ENCODE results near the gene TMPRSS3. TPM values are rescaled to one million over a fixed set of nuclear protein-coding genes. Genes with fewer than 3 reads are reported as not detected.

Gene TMPRSS3
- total and polyA plus RNA-seq, 7 experiments from 2014 or later: 0.11 to 7.6 (median 1.5) TPM

GRCh38 chr21:42343556-42343955 lies 52.3 kb downstream of the TMPRSS3 start:
- CTCF ChIA-PET: no interaction called here

GRCh38 chr21:42343101-42343500 lies 52.8 kb downstream of the TMPRSS3 start:
- no peaks in the 10 kb centered on the region for H3K9me3 Mint-ChIP-seq
- no peak overlapping the region for H3K4me3 ChIP-seq (ENCODE audit: low read length)
- no peak overlapping the region for H3K27ac ChIP-seq (ENCODE audit: low read depth, low read length)
- POLR2A ChIA-PET: no interaction called here
- no peaks in the 10 kb centered on the region for H3K27me3 Mint-ChIP-seq
- peaks cover 0 to 4% (median 1%) of the 10 kb centered on the region in 7 donors for H3K4me1 Mint-ChIP-seq
- H3K27me3 ChIP-seq (ENCODE audit: control insufficient read depth in 2 of 2, insufficient read depth in 2 of 2, low read length in 2 of 2): no peaks in the 10 kb centered on the region
- CTCF ChIA-PET: no interaction called here
- intact Hi-C loops (cut with micrococcal nuclease): loop anchor here in 1 of 2 donors (10.0 kb wide), 1 partner anchor 92 kb away; no protein-coding TSS in a partner anchor
- H3K36me3 Mint-ChIP-seq: no peaks in the 10 kb centered on the region
- DNase-seq (peak in 1 of 9 donors; percentile 11), ATAC-seq (no peak)
- H3K4me1 ChIP-seq (ENCODE audit: control insufficient read depth in 2 of 2, insufficient read depth in 2 of 2, low read length in 2 of 2): peaks cover 2 to 3% of the 10 kb centered on the region in 2 donors
- H3K36me3 ChIP-seq (ENCODE audit: control insufficient read depth in 2 of 3, insufficient read depth in 3 of 3, low read length in 3 of 3): no peaks in the 10 kb centered on the region
- no peaks in the 10 kb centered on the region for H3K9me3 ChIP-seq (ENCODE audit: control insufficient read depth in 2 of 3, low read length in 3 of 3)
- H3K4me3 Mint-ChIP-seq: no peak overlapping the region
- no peak overlapping the region for H3K27ac Mint-ChIP-seq

More at GRCh38 chr21:42343556-42343955, 52.3 kb downstream of the TMPRSS3 start:
- POLR2A ChIA-PET: no interaction called here
- intact Hi-C loops (cut with micrococcal nuclease): loop anchor here in 1 of 2 donors (10.0 kb wide), 1 partner anchor 91 kb away; no protein-coding TSS in a partner anchor
- no peak overlapping the region for H3K4me3 Mint-ChIP-seq
- no peak overlapping the region for H3K4me3 ChIP-seq (ENCODE audit: low read length)
- H3K27ac ChIP-seq (ENCODE audit: low read depth, low read length): no peak overlapping the region
- H3K9me3 Mint-ChIP-seq: no peaks in the 10 kb centered on the region
- no peaks in the 10 kb centered on the region for H3K27me3 Mint-ChIP-seq
- H3K36me3 Mint-ChIP-seq: no peaks in the 10 kb centered on the region
- no peak overlapping the region for H3K27ac Mint-ChIP-seq
- no peaks in the 10 kb centered on the region for H3K36me3 ChIP-seq (ENCODE audit: control insufficient read depth in 2 of 3, insufficient read depth in 3 of 3, low read length in 3 of 3)
- no peaks in the 10 kb centered on the region for H3K9me3 ChIP-seq (ENCODE audit: control insufficient read depth in 2 of 3, low read length in 3 of 3)
- ATAC-seq: no peak
- no peaks in the 10 kb centered on the region for H3K4me1 ChIP-seq (ENCODE audit: control insufficient read depth in 2 of 2, insufficient read depth in 2 of 2, low read length in 2 of 2)
- H3K27me3 ChIP-seq (ENCODE audit: control insufficient read depth in 2 of 2, insufficient read depth in 2 of 2, low read length in 2 of 2): no peaks in the 10 kb centered on the region
- H3K4me1 Mint-ChIP-seq: no peaks in the 10 kb centered on the region
- DNase-seq: no peak

- no peak overlapping the region for H3K27ac ChIP-seq (ENCODE audit: low read depth, low read length)
- H3K4me1 ChIP-seq (ENCODE audit: control insufficient read depth in 2 of 2, insufficient read depth in 2 of 2, low read length in 2 of 2): peaks cover 4 to 7% of the 10 kb centered on the region in 2 donors
- H3K36me3 Mint-ChIP-seq: peaks cover 0 to 3% (median 0%) of the 10 kb centered on the region in 5 donors
- H3K36me3 ChIP-seq (ENCODE audit: control insufficient read depth in 2 of 3, insufficient read depth in 3 of 3, low read length in 3 of 3): no peaks in the 10 kb centered on the region
- no peaks in the 10 kb centered on the region for H3K9me3 ChIP-seq (ENCODE audit: control insufficient read depth in 2 of 3, low read length in 3 of 3)
- ATAC-seq (no peak), DNase-seq (peak in 1 of 9 donors; percentile 7)
- H3K9me3 Mint-ChIP-seq: no peaks in the 10 kb centered on the region
- intact Hi-C loops (cut with micrococcal nuclease): loop anchor here in 1 of 2 donors (10.0 kb wide), 1 partner anchor 93 kb away; no protein-coding TSS in a partner anchor
- peaks cover 0 to 9% (median 0%) of the 10 kb centered on the region in 5 donors for H3K27me3 Mint-ChIP-seq
- H3K4me3 ChIP-seq (ENCODE audit: low read length): no peak overlapping the region
- POLR2A ChIA-PET: no interaction called here
- no peak overlapping the region for H3K27ac Mint-ChIP-seq
- H3K4me3 Mint-ChIP-seq: no peak overlapping the region
- no peaks in the 10 kb centered on the region for H3K27me3 ChIP-seq (ENCODE audit: control insufficient read depth in 2 of 2, insufficient read depth in 2 of 2, low read length in 2 of 2)
- peaks cover 5 to 12% (median 8%) of the 10 kb centered on the region in 7 donors for H3K4me1 Mint-ChIP-seq
- CTCF ChIA-PET: interaction anchor here (0.6 kb wide), 1 partner anchor 112 kb away, joined by 3 read pairs; no protein-coding TSS in a partner anchor
Observed at GRCh38 chr21:42341776-42342542, 53.9 kb downstream of the TMPRSS3 start.

- H3K27ac Mint-ChIP-seq: peak overlapping the region in 2 of 9 donors; percentile 20 to 43
- no peaks in the 10 kb centered on the region for H3K9me3 Mint-ChIP-seq
- ChIA-PET POLR2A (interaction anchor here (0.7 kb wide), 1 partner anchor 35 kb away, joined by 3 read pairs; no protein-coding TSS in a partner anchor), CTCF (interaction anchor here (0.7 to 1.2 kb wide), 4 partner anchors 64 to 264 kb away, joined by 3 to 4 read pairs (median 3); partner anchors contain the start of gene UBASH3A)
- no peak overlapping the region for H3K4me3 ChIP-seq (ENCODE audit: low read length)
- H3K4me1 ChIP-seq (ENCODE audit: control insufficient read depth in 2 of 2, insufficient read depth in 2 of 2, low read length in 2 of 2): peaks cover 4 to 7% of the 10 kb centered on the region in 2 donors
- no peak for ATAC-seq
- H3K4me3 Mint-ChIP-seq: no peak overlapping the region
- H3K27ac ChIP-seq (ENCODE audit: low read depth, low read length): no peak overlapping the region
- no peaks in the 10 kb centered on the region for H3K36me3 ChIP-seq (ENCODE audit: control insufficient read depth in 2 of 3, insufficient read depth in 3 of 3, low read length in 3 of 3)
- peaks cover 0 to 3% (median 0%) of the 10 kb centered on the region in 5 donors for H3K36me3 Mint-ChIP-seq
- peaks cover 0 to 21% (median 0%) of the 10 kb centered on the region in 5 donors for H3K27me3 Mint-ChIP-seq
- H3K4me1 Mint-ChIP-seq: peaks cover 5 to 12% (median 8%) of the 10 kb centered on the region in 7 donors
- DNase-seq: peak in 1 of 9 donors; percentile 19
- no peaks in the 10 kb centered on the region for H3K27me3 ChIP-seq (ENCODE audit: control insufficient read depth in 2 of 2, insufficient read depth in 2 of 2, low read length in 2 of 2)
- H3K9me3 ChIP-seq (ENCODE audit: control insufficient read depth in 2 of 3, low read length in 3 of 3): no peaks in the 10 kb centered on the region
- intact Hi-C loops (cut with micrococcal nuclease): loop anchor here in 1 of 2 donors (10.0 kb wide), 1 partner anchor 94 kb away; no protein-coding TSS in a partner anchor
Observed at GRCh38 chr21:42340187-42341050, 55.4 kb downstream of the TMPRSS3 start.

GRCh38 chr21:42338729-42339715 lies 56.8 kb downstream of the TMPRSS3 start:
- no peak overlapping the region for H3K27ac Mint-ChIP-seq
- H3K4me1 Mint-ChIP-seq: peaks cover 5 to 12% (median 8%) of the 10 kb centered on the region in 7 donors
- H3K9me3 Mint-ChIP-seq: no peaks in the 10 kb centered on the region
- no peaks in the 10 kb centered on the region for H3K9me3 ChIP-seq (ENCODE audit: control insufficient read depth in 2 of 3, low read length in 3 of 3)
- ATAC-seq: no peak
- intact Hi-C loops (cut with micrococcal nuclease): loop anchor here (1.0 to 5.0 kb wide), 7 partner anchors 42 to 198 kb away; partner anchors contain the start of gene UBASH3A (in 1 of the 2)
- H3K4me3 Mint-ChIP-seq: no peak overlapping the region
- peaks cover 0 to 3% (median 0%) of the 10 kb centered on the region in 5 donors for H3K36me3 Mint-ChIP-seq
- peak in 1 of 9 donors; percentile 19 for DNase-seq
- H3K27ac ChIP-seq (ENCODE audit: low read depth, low read length): no peak overlapping the region
- no peaks in the 10 kb centered on the region for H3K36me3 ChIP-seq (ENCODE audit: control insufficient read depth in 2 of 3, insufficient read depth in 3 of 3, low read length in 3 of 3)
- H3K4me1 ChIP-seq (ENCODE audit: control insufficient read depth in 2 of 2, insufficient read depth in 2 of 2, low read length in 2 of 2): peaks cover 4 to 7% of the 10 kb centered on the region in 2 donors
- CTCF ChIA-PET: interaction anchor here (0.6 to 2.7 kb wide), 8 partner anchors 29 to 117 kb away, joined by 3 to 19 read pairs (median 5); partner anchors contain the start of gene UBASH3A
- H3K27me3 Mint-ChIP-seq: peaks cover 0 to 28% (median 0%) of the 10 kb centered on the region in 5 donors
- H3K4me3 ChIP-seq (ENCODE audit: low read length): no peak overlapping the region
- POLR2A ChIA-PET: interaction anchor here (0.9 to 1.7 kb wide), 4 partner anchors 10 to 84 kb away, joined by 3 to 6 read pairs (median 3); partner anchors contain the start of gene UBASH3A
- H3K27me3 ChIP-seq (ENCODE audit: control insufficient read depth in 2 of 2, insufficient read depth in 2 of 2, low read length in 2 of 2): no peaks in the 10 kb centered on the region

Data from naive thymus-derived CD4-positive, alpha-beta T cell (primary cell).